H9 (cell line): Measurements from ENCODE around the gene PRMT2. TPM values are rescaled to one million over a fixed set of nuclear protein-coding genes. Genes with fewer than 3 reads are reported as not detected.
"Not testable (repeated sequence)": the region's sequence is repeated elsewhere in the genome, so short reads cannot be mapped to it uniquely, and the experiment has no call there.

Source experiments
- DNase-seq: peaks from one replicate; pipeline ENCODE4 v3.0.0-alpha.2; 2017
- H2AFZ ChIP-seq: one replicate; pipeline ENCODE4 v1.6.1; 2013; ENCODE audit warnings: mild to moderate bottlenecking, low read length, control low read depth, moderate library complexity
- H2AK5ac ChIP-seq: 2 replicates; pipeline ENCODE4 v1.6.1; 2013; ENCODE audit warnings: low read length, control low read depth, mixed read lengths; ENCODE audit not compliant: insufficient read length
- H2BK120ac ChIP-seq: one replicate; pipeline ENCODE4 v1.6.1; 2013; ENCODE audit warnings: low read depth, mild to moderate bottlenecking, low read length, control low read depth, inconsistent platforms; ENCODE audit not compliant: poor library complexity, severe bottlenecking
- H2BK12ac ChIP-seq: 2 replicates; pipeline ENCODE4 v1.6.1; 2013; ENCODE audit warnings: low read length, control low read depth, mixed read lengths, low read depth; ENCODE audit not compliant: insufficient read length
- H2BK15ac ChIP-seq: 2 replicates; pipeline ENCODE4 v1.6.1; 2013; ENCODE audit warnings: low read depth, low read length, control low read depth
- H2BK20ac ChIP-seq: one replicate; pipeline ENCODE4 v1.6.1; 2013; ENCODE audit warnings: low read depth, mild to moderate bottlenecking, low read length, control low read depth, inconsistent platforms; ENCODE audit not compliant: poor library complexity, severe bottlenecking
- H2BK5ac ChIP-seq: 2 replicates; pipeline ENCODE4 v1.6.1; 2013; ENCODE audit warnings: low read length, control low read depth, mixed read lengths; ENCODE audit not compliant: insufficient read length
- H3K14ac ChIP-seq: 2 replicates; pipeline ENCODE4 v1.6.1; 2013; ENCODE audit warnings: low read length, control low read depth; ENCODE audit not compliant: insufficient read depth
- H3K18ac ChIP-seq: 2 replicates; pipeline ENCODE4 v1.6.1; 2013; ENCODE audit warnings: low read depth, mild to moderate bottlenecking, mixed read lengths, low read length, control low read depth; ENCODE audit not compliant: insufficient read length
- H3K23ac ChIP-seq: 2 replicates; pipeline ENCODE4 v1.6.1; 2013; ENCODE audit warnings: low read length, control low read depth, mixed read lengths, low read depth; ENCODE audit not compliant: insufficient read length
- H3K23me2 ChIP-seq: 2 replicates; pipeline ENCODE4 v1.6.1; 2013; ENCODE audit warnings: low read depth, mild to moderate bottlenecking, mixed read lengths, low read length, control low read depth; ENCODE audit not compliant: insufficient read length, poor library complexity, severe bottlenecking
- H3K27ac ChIP-seq: 2 replicates; pipeline ENCODE4 v1.5.1; 2013; ENCODE audit warnings: low read length, control low read depth, mixed read lengths, low read depth; ENCODE audit not compliant: insufficient read length
- H3K27me3 ChIP-seq: 2 replicates; pipeline ENCODE4 v1.6.1; 2013; ENCODE audit warnings: low read length, control low read depth, inconsistent platforms; ENCODE audit not compliant: insufficient read depth
- H3K4ac ChIP-seq: 2 replicates; pipeline ENCODE4 v1.6.1; 2013; ENCODE audit warnings: low read depth, mild to moderate bottlenecking, control low read depth, inconsistent platforms, low read length, moderate library complexity
- H3K4me1 ChIP-seq: 2 replicates; pipeline ENCODE4 v1.6.1; 2013; ENCODE audit warnings: low read length, control low read depth, inconsistent platforms; ENCODE audit not compliant: insufficient read depth
- H3K4me2 ChIP-seq: 2 replicates; pipeline ENCODE4 v1.6.1; 2013; ENCODE audit warnings: low read length, control low read depth, mixed read lengths; ENCODE audit not compliant: insufficient read length, insufficient read depth
- H3K56ac ChIP-seq: 2 replicates; pipeline ENCODE4 v1.6.1; 2013; ENCODE audit warnings: low read depth, mild to moderate bottlenecking, mixed read lengths, low read length, control low read depth; ENCODE audit not compliant: insufficient read length
- H3K79me1 ChIP-seq: 2 replicates; pipeline ENCODE4 v1.6.1; 2013; ENCODE audit warnings: low read depth, mild to moderate bottlenecking, moderate library complexity, low read length, control low read depth, inconsistent platforms; ENCODE audit not compliant: insufficient read depth, poor library complexity, severe bottlenecking
- H3K79me2 ChIP-seq: 2 replicates; pipeline ENCODE4 v1.6.1; 2013; ENCODE audit warnings: low read length, control low read depth, inconsistent platforms; ENCODE audit not compliant: insufficient read depth
- H3K9ac ChIP-seq: 2 replicates; pipeline ENCODE4 v1.6.1; 2013; ENCODE audit warnings: low read length, control low read depth, mixed read lengths; ENCODE audit not compliant: insufficient read length; ENCODE audit errors: extremely low read depth
- H3K9me3 ChIP-seq: one replicate; pipeline ENCODE4 v1.6.1; 2013; ENCODE audit warnings: low read depth, low read length, inconsistent platforms; ENCODE audit not compliant: control insufficient read depth
- H3T11ph ChIP-seq: one replicate; pipeline ENCODE4 v1.6.1; 2013; ENCODE audit warnings: mild to moderate bottlenecking, low read length, control low read depth, inconsistent platforms
- H4K20me1 ChIP-seq: one replicate; pipeline ENCODE4 v1.6.1; 2013; ENCODE audit not compliant: control insufficient read depth, insufficient read length, insufficient read depth
- H4K5ac ChIP-seq: 2 replicates; pipeline ENCODE4 v1.6.1; 2013; ENCODE audit warnings: low read depth, mild to moderate bottlenecking, mixed read lengths, low read length, control low read depth; ENCODE audit not compliant: insufficient read length
- H4K8ac ChIP-seq: replicated peaks from 2 replicates; pipeline ENCODE4 v1.6.1; 2013; ENCODE audit warnings: low read length, control low read depth, mixed read lengths, low read depth; ENCODE audit not compliant: insufficient read length
- H4K91ac ChIP-seq: 2 replicates; pipeline ENCODE4 v1.6.1; 2013; ENCODE audit warnings: low read depth, mild to moderate bottlenecking, moderate library complexity, mixed read lengths, low read length, control low read depth; ENCODE audit not compliant: insufficient read length
- H3K27ac Mint-ChIP-seq, 3 experiments: 2 replicates in 2 of 3; 3 replicates in 1 of 3; pipeline ENCODE4 v1.8.0; 2020 to 2021; ENCODE audit warnings: mixed read lengths in 3 of 3, mild to moderate bottlenecking in 1 of 3, moderate library complexity in 1 of 3
- H3K27me3 Mint-ChIP-seq: 2 replicates; pipeline ENCODE4 v1.8.0; 2021; ENCODE audit warnings: low read depth, mild to moderate bottlenecking, moderate library complexity, mixed read lengths
- H3K36me3 Mint-ChIP-seq, 3 experiments: 2 replicates in 2 of 3; 3 replicates in 1 of 3; pipeline ENCODE4 v1.8.0; 2020 to 2021; ENCODE audit warnings: low read depth in 3 of 3, mixed read lengths in 3 of 3; ENCODE audit not compliant: insufficient read depth in 1 of 3
- H3K4me1 Mint-ChIP-seq, 2 experiments: 2 replicates each; pipeline ENCODE4 v1.8.0; 2020; ENCODE audit warnings: mixed read lengths in 2 of 2
- H3K4me3 Mint-ChIP-seq, 2 experiments: 2 replicates in 1 of 2; 3 replicates in 1 of 2; pipeline ENCODE4 v1.8.0; 2020 to 2021; ENCODE audit warnings: mild to moderate bottlenecking in 2 of 2, mixed read lengths in 2 of 2, moderate library complexity in 1 of 2
- H3K9me3 Mint-ChIP-seq, 2 experiments: 2 replicates in 1 of 2; 3 replicates in 1 of 2; pipeline ENCODE4 v1.8.0; 2020; ENCODE audit warnings: mild to moderate bottlenecking in 2 of 2, mixed read lengths in 2 of 2, moderate library complexity in 1 of 2
- WGBS: extraction: QIAGEN DNeasy Blood & Tissue Kit; methylation state at CpG from one replicate; pipeline ENCODE4 v1.1.7; 2013; ENCODE audit warnings: missing lambda C conversion rate, low lambda C conversion rate, mixed read lengths; ENCODE audit not compliant: insufficient read length; ENCODE audit errors: extremely low coverage; 5-methylcytosine and 5-hydroxymethylcytosine counted together
- total RNA-seq: library from RNA; stranded (reverse); gene quantifications from 2 replicates; pipeline ENCODE4 v1.2.1, GENCODE V29; 2021

PRMT2 gene
- total RNA-seq, 1 experiment from 2014 or later: 53.7 TPM

GRCh38 chr21:46699104-46699503 lies 63.6 kb downstream of the PRMT2 start:
- H3K4me1 Mint-ChIP-seq, H3K79me1 ChIP-seq, H3K23me2 ChIP-seq, H2BK120ac ChIP-seq, H3K36me3 Mint-ChIP-seq, H3K9ac ChIP-seq, H3K9me3 ChIP-seq, H4K91ac ChIP-seq, DNase-seq, H3K4ac ChIP-seq, H3K4me3 Mint-ChIP-seq, H3K27ac ChIP-seq, H4K8ac ChIP-seq, H2BK5ac ChIP-seq, H4K20me1 ChIP-seq, H3K27me3 ChIP-seq, H3K14ac ChIP-seq, H2AFZ ChIP-seq, H2BK12ac ChIP-seq, H3K9me3 Mint-ChIP-seq, H3K4me1 ChIP-seq, H3K27ac Mint-ChIP-seq, H3K79me2 ChIP-seq, H3K18ac ChIP-seq, H3T11ph ChIP-seq, H3K27me3 Mint-ChIP-seq, H3K56ac ChIP-seq, H2AK5ac ChIP-seq, H3K23ac ChIP-seq, H2BK20ac ChIP-seq, H3K4me2 ChIP-seq, H2BK15ac ChIP-seq, H4K5ac ChIP-seq: not testable (repeated sequence)
- no CpG with 5 or more reads among the region's 69 CpGs for WGBS

Other genes with a start within 250 kb of the PRMT2 start
- gene DIP2A, start 176.8 kb upstream of the PRMT2 start, total RNA-seq: 23.0 and 25.2 TPM in 2 replicates
- gene S100B, start 30.6 kb upstream of the PRMT2 start, total RNA-seq: 0.26 and 0.53 TPM in 2 replicates